ENCODE measurements around the gene FKBP3.

- TF ChIP-seq CTCF (IDR thresholded peaks at IDR 0.05): no peak
- TF ChIP-seq MYBL2 (CRISPR knock-in tag; IDR thresholded peaks at IDR 0.05): no peak
- no peak for TF ChIP-seq CREM (CRISPR knock-in tag; IDR thresholded peaks at IDR 0.05)
- TF ChIP-seq E2F5 (CRISPR knock-in tag; IDR thresholded peaks at IDR 0.05): no peak
- no peak for TF ChIP-seq ZNF317 (CRISPR knock-in tag; IDR thresholded peaks at IDR 0.05; ENCODE audit: borderline replicate concordance, low read depth)
- no peak for TF ChIP-seq GABPB1 (CRISPR knock-in tag; IDR thresholded peaks at IDR 0.05)
- TF ChIP-seq SMAD4 (CRISPR knock-in tag; IDR thresholded peaks at IDR 0.05): no peak
- no peak for TF ChIP-seq JUN (CRISPR knock-in tag; IDR thresholded peaks at IDR 0.05)
- no peak for TF ChIP-seq NR3C1 (CRISPR knock-in tag; conservative IDR thresholded peaks at IDR 0.05; ENCODE audit: low read depth)
- TF ChIP-seq RELA (CRISPR knock-in tag; IDR thresholded peaks at IDR 0.05; ENCODE audit: borderline replicate concordance): no peak
Measured at GRCh38 chr14:45133683-45134050, 614 bp downstream of the FKBP3 start.
